ENCODE data around the gene GATAD2A.

GATAD2A gene

GRCh38 chr19:19460258-19460731, 54.8 kb downstream of the GATAD2A start:
- DNase-seq (ENCODE audit: low read depth, low spot score): no peak
- ChIA-PET CTCF (interaction anchor here (3.1 kb wide), 1 partner anchor 16 kb away, joined by 9 read pairs; no protein-coding TSS in a partner anchor), POLR2A (interaction anchor here (0.5 kb wide), 1 partner anchor 16 kb away, joined by 3 read pairs; no protein-coding TSS in a partner anchor)
- TF ChIP-seq, protein P1, sequence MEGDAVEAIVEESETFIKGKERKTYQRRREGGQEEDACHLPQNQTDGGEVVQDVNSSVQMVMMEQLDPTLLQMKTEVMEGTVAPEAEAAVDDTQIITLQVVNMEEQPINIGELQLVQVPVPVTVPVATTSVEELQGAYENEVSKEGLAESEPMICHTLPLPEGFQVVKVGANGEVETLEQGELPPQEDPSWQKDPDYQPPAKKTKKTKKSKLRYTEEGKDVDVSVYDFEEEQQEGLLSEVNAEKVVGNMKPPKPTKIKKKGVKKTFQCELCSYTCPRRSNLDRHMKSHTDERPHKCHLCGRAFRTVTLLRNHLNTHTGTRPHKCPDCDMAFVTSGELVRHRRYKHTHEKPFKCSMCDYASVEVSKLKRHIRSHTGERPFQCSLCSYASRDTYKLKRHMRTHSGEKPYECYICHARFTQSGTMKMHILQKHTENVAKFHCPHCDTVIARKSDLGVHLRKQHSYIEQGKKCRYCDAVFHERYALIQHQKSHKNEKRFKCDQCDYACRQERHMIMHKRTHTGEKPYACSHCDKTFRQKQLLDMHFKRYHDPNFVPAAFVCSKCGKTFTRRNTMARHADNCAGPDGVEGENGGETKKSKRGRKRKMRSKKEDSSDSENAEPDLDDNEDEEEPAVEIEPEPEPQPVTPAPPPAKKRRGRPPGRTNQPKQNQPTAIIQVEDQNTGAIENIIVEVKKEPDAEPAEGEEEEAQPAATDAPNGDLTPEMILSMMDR (IDR thresholded peaks at IDR 0.05; ENCODE audit: insufficient read depth, low read length, missing control alignments): no peak
- H3K4me3 ChIP-seq (ENCODE audit: low read depth, low read length): no peak overlapping the region; the same call in 1 of the 2 replicates

GRCh38 chr19:19460761-19461265, 55.3 kb downstream of the GATAD2A start:
- TF ChIP-seq, protein P1 (IDR thresholded peaks at IDR 0.05; ENCODE audit: insufficient read depth, low read length, missing control alignments): no peak
- ChIA-PET POLR2A (interaction anchor here (0.5 kb wide), 1 partner anchor 16 kb away, joined by 3 read pairs; no protein-coding TSS in a partner anchor), CTCF (no interaction called here)
- H3K4me3 ChIP-seq (ENCODE audit: low read depth, low read length): no peak overlapping the region
- no peak for DNase-seq (ENCODE audit: low read depth, low spot score)

GRCh38 chr19:19461306-19461670, 55.8 kb downstream of the GATAD2A start:
- POLR2A ChIA-PET: no interaction called here
- TF ChIP-seq, protein P1 (IDR thresholded peaks at IDR 0.05; ENCODE audit: insufficient read depth, low read length, missing control alignments): no peak
- CTCF ChIA-PET: no interaction called here
- DNase-seq (ENCODE audit: low read depth, low spot score): no peak
- no peak overlapping the region for H3K4me3 ChIP-seq (ENCODE audit: low read depth, low read length)

DNA sequence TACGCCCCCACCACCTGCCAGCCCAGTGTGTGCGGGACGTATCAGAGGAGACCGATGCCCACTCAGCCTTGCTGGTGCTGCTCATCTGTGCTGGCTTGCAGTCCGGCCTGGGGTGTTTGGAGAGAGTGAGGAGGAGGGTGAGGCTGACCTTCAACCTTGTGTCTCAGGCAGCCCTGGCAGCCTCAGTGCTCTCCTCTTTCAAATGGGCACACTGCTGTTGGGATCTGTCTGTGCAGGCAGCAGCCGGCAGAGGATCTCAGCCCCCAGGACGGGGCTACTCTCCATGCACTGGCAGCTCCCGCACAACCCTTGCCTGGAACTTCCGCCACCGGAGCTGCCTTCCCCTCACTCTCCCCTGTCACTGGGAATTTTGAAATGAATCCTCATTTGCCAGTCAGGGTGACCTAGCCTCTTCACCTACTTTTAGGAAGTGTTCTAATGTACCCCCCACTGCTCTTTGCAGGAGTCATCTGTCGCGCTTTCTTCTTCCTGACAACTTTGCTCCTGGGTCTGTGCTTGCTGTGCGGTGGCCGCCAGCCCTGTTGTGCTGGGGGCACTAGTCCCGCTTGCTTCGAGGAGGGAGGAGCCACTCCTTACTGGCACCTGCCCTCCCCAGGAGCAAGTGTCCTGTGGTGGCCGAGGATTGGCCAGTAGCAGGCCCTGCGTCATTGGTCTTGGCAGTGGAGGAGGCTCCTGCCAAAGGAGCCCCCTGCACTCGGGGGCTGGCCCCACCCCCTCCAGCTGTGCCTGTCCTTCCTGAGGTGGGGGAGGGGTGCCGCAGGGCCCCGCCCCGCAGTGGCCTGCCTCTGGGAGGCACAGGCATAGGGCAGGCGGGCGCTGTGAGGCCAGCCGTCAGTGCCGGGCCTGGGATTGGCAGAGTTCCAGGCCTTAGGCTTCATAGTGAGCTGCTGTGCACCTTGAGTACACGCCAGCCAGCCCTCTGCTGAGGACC, 56.5 kb downstream of the GATAD2A start:
- DNase-seq (ENCODE audit: low read depth, low spot score): no peak
- TF ChIP-seq, protein P1 (IDR thresholded peaks at IDR 0.05; ENCODE audit: insufficient read depth, low read length, missing control alignments): no peak
- no peak overlapping the region for H3K4me3 ChIP-seq (ENCODE audit: low read depth, low read length)
- CTCF ChIA-PET: interaction anchor here (1.2 to 1.7 kb wide), 2 partner anchors 29 to 57 kb away, joined by 4 read pairs; partner anchors contain the start of gene GATAD2A
- POLR2A ChIA-PET: no interaction called here

- no peak overlapping the region for H3K4me3 ChIP-seq (ENCODE audit: low read depth, low read length)
- DNase-seq (ENCODE audit: low read depth, low spot score): no peak
- CTCF ChIA-PET: interaction anchor here (0.9 to 1.7 kb wide), 3 partner anchors 12 to 58 kb away, joined by 4 read pairs; partner anchors contain the start of gene GATAD2A
- POLR2A ChIA-PET: interaction anchor here (0.9 kb wide), 1 partner anchor 19 kb away, joined by 6 read pairs; no protein-coding TSS in a partner anchor
- TF ChIP-seq, protein P1 (IDR thresholded peaks at IDR 0.05; ENCODE audit: insufficient read depth, low read length, missing control alignments): no peak
Measured at GRCh38 chr19:19463348-19464117, 58.1 kb downstream of the GATAD2A start.

All from AG04449 (cell line).